HepG2 (cell line): Measurements from ENCODE around the gene TRIM66. TPM values are rescaled to one million over a fixed set of nuclear protein-coding genes. Genes with fewer than 3 reads are reported as not detected.

Experiments used
- CBX5 ChIP-seq: sonication (generic); formaldehyde crosslinking; IDR thresholded peaks from 2 replicates; pipeline ENCODE4 v1.4.0; 2020; ENCODE audit warnings: missing genetic modification reagents, borderline replicate concordance
- CEBPG ChIP-seq: IDR thresholded peaks from 2 replicates; pipeline ENCODE4 v1.6.1; 2016
- DMAP1 ChIP-seq: IDR thresholded peaks from 2 replicates; pipeline ENCODE4 v1.6.1; 2016
- ERF ChIP-seq: IDR thresholded peaks from 2 replicates; pipeline ENCODE4 v1.6.1; 2018; ENCODE audit warnings: missing biosample characterization, missing genetic modification reagents
- KDM2A ChIP-seq: sonication (generic); formaldehyde crosslinking; IDR thresholded peaks from 2 replicates; pipeline ENCODE4 v1.4.0; 2020; ENCODE audit warnings: low read depth, missing genetic modification reagents, borderline replicate concordance
- KLF13 ChIP-seq: sonication (generic); formaldehyde crosslinking; IDR thresholded peaks from 2 replicates; pipeline ENCODE4 v1.4.0; 2020; ENCODE audit warnings: mild to moderate bottlenecking, missing genetic modification reagents
- SATB2 ChIP-seq: sonication (generic); formaldehyde crosslinking; IDR thresholded peaks from 2 replicates; pipeline ENCODE4 v1.5.0; 2020; ENCODE audit warnings: missing genetic modification reagents
- SMARCC2 ChIP-seq: fragments of 450-650 bp; IDR thresholded peaks from 2 replicates; pipeline ENCODE4 v1.6.1; 2017; ENCODE audit warnings: antibody characterized with exemption, mild to moderate bottlenecking
- SRSF1 ChIP-seq: fragments of 200-400 bp; formaldehyde crosslinking; optimal IDR thresholded peaks from 2 replicates; pipeline ENCODE3; 2017; ENCODE audit warnings: mild to moderate bottlenecking, low read depth, low read length, moderate library complexity
- UBTF ChIP-seq: sonication (generic); formaldehyde crosslinking; IDR thresholded peaks from 2 replicates; pipeline ENCODE4 v1.4.0; 2020; ENCODE audit warnings: mild to moderate bottlenecking, missing genetic modification reagents
- ZBTB37 ChIP-seq: sonication (generic); formaldehyde crosslinking; IDR thresholded peaks from 2 replicates; pipeline ENCODE4 v1.4.0; 2020; ENCODE audit warnings: mild to moderate bottlenecking, missing genetic modification reagents
- ZFX ChIP-seq: sonication (generic); formaldehyde crosslinking; IDR thresholded peaks from 2 replicates; pipeline ENCODE4 v1.4.0; 2020; ENCODE audit warnings: mild to moderate bottlenecking, low read depth, missing genetic modification reagents, moderate library complexity
- ZFYVE20 ChIP-seq: sonication (generic); formaldehyde crosslinking; IDR thresholded peaks from 2 replicates; pipeline ENCODE4 v1.8.0; 2023; ENCODE audit warnings: low read depth, mild to moderate bottlenecking, moderate library complexity, missing genetic modification reagents, borderline replicate concordance
- ZNF121 ChIP-seq: sonication (generic); formaldehyde crosslinking; IDR thresholded peaks from 2 replicates; pipeline ENCODE4 v1.5.0; 2020; ENCODE audit warnings: mild to moderate bottlenecking, missing genetic modification reagents
- ZNF30 ChIP-seq: sonication (generic); formaldehyde crosslinking; IDR thresholded peaks from 2 replicates; pipeline ENCODE4 v1.5.0; 2020; ENCODE audit warnings: mild to moderate bottlenecking, missing genetic modification reagents
- ZNF44 ChIP-seq: sonication (generic); formaldehyde crosslinking; IDR thresholded peaks from 2 replicates; pipeline ENCODE4 v1.5.1; 2020; ENCODE audit warnings: mild to moderate bottlenecking, missing genetic modification reagents
- ZNF496 ChIP-seq: sonication (generic); formaldehyde crosslinking; IDR thresholded peaks from 2 replicates; pipeline ENCODE4 v1.8.1; 2023; ENCODE audit warnings: mild to moderate bottlenecking, moderate library complexity, missing genetic modification reagents; ENCODE audit not compliant: insufficient replicate concordance
- ZNF546 ChIP-seq: sonication (generic); formaldehyde crosslinking; conservative IDR thresholded peaks from 2 replicates; pipeline ENCODE4 v1.8.1; 2023; ENCODE audit warnings: mild to moderate bottlenecking, missing genetic modification reagents
- ZNF569 ChIP-seq: sonication (generic); formaldehyde crosslinking; IDR thresholded peaks from 2 replicates; pipeline ENCODE4 v1.5.0; 2020; ENCODE audit warnings: mild to moderate bottlenecking, missing genetic modification reagents, moderate library complexity, borderline replicate concordance
- ZSCAN21 ChIP-seq: sonication (generic); formaldehyde crosslinking; IDR thresholded peaks from 2 replicates; pipeline ENCODE4 v1.8.0; 2022; ENCODE audit warnings: mild to moderate bottlenecking, missing genetic modification reagents, moderate library complexity, borderline replicate concordance
- ZUFSP ChIP-seq: sonication (generic); formaldehyde crosslinking; IDR thresholded peaks from 2 replicates; pipeline ENCODE4 v1.9.0; 2021; ENCODE audit warnings: missing genetic modification reagents, mild to moderate bottlenecking, borderline replicate concordance
- polyA plus RNA-seq, 8 experiments: library from polyadenylated mRNA; depleted of rRNA in 3 of 8; stranded (reverse) in 7 of 8; unstranded in 1 of 8; fragments of >200 nt; fragmentation: Illumina TruSeq in 4 of 8; extraction: Trizol in 4 of 8; gene quantifications; 2 replicates each; pipeline versions ENCODE4 v1.2.1 to v1.2.3, GENCODE V29; 2011 to 2016; ENCODE audit warnings: low read depth in 4 of 8, missing spikeins in 1 of 8, mixed read lengths in 1 of 8; ENCODE audit not compliant: insufficient read depth in 1 of 8
- total RNA-seq, 5 experiments: library from RNA; depleted of rRNA; stranded (reverse); fragments of >200 nt; fragmentation: Illumina TruSeq; extraction: Trizol; gene quantifications; 2 replicates each; pipeline ENCODE4 v1.2.3, GENCODE V29; 2016; ENCODE audit warnings: low read depth in 1 of 5
- TF ChIP-seq, protein P1 (sequence below): IDR thresholded peaks from 2 replicates; pipeline ENCODE4 v1.6.1; 2012; ENCODE audit warnings: inconsistent platforms
- TF ChIP-seq, protein P2 (sequence below): sonication (generic); formaldehyde crosslinking; conservative IDR thresholded peaks from 2 replicates; pipeline ENCODE4 v1.4.0; 2020; ENCODE audit warnings: missing genetic modification reagents
- TF ChIP-seq, protein P3 (sequence below): sonication (generic); formaldehyde crosslinking; IDR thresholded peaks from 2 replicates; pipeline ENCODE4 v1.4.0; 2020; ENCODE audit warnings: missing genetic modification reagents

Gene TRIM66
- total and polyA plus RNA-seq, 2 of the 13 experiments (the other 11 are each of a cell fraction or from before 2014, with no cell fraction given): 4.9 to 6.1 TPM

GRCh38 chr11:8717544-8717875 is 35.0 kb upstream of the TRIM66 start (continued):
- TF ChIP-seq ZUFSP (CRISPR knock-in tag) (no peak), KDM2A (peak; percentile 28; the same call in 1 of the 2 replicates), SATB2 (no peak), ZFYVE20 (CRISPR knock-in tag) (no peak), ZFX (CRISPR knock-in tag) (peak; percentile 66), DMAP1 (CRISPR knock-in tag) (no peak), UBTF (no peak; the same call in 1 of the 2 replicates), CEBPG (no peak), ERF (no peak), SRSF1 (no peak), SMARCC2 (no peak), ZNF30 (no peak), ZBTB37 (no peak), KLF13 (CRISPR knock-in tag) (no peak), ZNF569 (CRISPR knock-in tag) (no peak), ZSCAN21 (CRISPR knock-in tag) (0 out of 2 replicates have a peak, but pooled peaks have one; percentile 40), ZNF44 (CRISPR knock-in tag) (no peak), ZNF546 (CRISPR knock-in tag) (no peak), CBX5 (CRISPR knock-in tag) (peak; percentile 9; the same call in 1 of the 2 replicates), ZNF496 (CRISPR knock-in tag) (no peak), ZNF121 (CRISPR knock-in tag) (no peak)
- TF ChIP-seq, protein P1, sequence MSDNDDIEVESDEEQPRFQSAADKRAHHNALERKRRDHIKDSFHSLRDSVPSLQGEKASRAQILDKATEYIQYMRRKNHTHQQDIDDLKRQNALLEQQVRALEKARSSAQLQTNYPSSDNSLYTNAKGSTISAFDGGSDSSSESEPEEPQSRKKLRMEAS: peak; percentile 34; the same call in 1 of the 2 replicates
- TF ChIP-seq, protein P2, sequence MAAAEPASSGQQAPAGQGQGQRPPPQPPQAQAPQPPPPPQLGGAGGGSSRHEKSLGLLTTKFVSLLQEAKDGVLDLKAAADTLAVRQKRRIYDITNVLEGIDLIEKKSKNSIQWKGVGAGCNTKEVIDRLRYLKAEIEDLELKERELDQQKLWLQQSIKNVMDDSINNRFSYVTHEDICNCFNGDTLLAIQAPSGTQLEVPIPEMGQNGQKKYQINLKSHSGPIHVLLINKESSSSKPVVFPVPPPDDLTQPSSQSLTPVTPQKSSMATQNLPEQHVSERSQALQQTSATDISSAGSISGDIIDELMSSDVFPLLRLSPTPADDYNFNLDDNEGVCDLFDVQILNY: no peak
- TF ChIP-seq, protein P3, sequence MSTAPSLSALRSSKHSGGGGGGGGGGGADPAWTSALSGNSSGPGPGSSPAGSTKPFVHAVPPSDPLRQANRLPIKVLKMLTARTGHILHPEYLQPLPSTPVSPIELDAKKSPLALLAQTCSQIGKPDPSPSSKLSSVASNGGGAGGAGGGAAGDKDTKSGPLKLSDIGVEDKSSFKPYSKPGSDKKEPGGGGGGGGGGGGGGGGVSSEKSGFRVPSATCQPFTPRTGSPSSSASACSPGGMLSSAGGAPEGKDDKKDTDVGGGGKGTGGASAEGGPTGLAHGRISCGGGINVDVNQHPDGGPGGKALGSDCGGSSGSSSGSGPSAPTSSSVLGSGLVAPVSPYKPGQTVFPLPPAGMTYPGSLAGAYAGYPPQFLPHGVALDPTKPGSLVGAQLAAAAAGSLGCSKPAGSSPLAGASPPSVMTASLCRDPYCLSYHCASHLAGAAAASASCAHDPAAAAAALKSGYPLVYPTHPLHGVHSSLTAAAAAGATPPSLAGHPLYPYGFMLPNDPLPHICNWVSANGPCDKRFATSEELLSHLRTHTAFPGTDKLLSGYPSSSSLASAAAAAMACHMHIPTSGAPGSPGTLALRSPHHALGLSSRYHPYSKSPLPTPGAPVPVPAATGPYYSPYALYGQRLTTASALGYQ (CRISPR knock-in tag): no peak
